ENCODE data around the gene PTPN6. TPM values are rescaled to one million over a fixed set of nuclear protein-coding genes. Genes with fewer than 3 reads are reported as not detected.
A peak's percentile ranks its signal among the peaks of the same experiment; 100 is the strongest.

The PTPN6 gene
- total RNA-seq, 1 donor = 0.36 TPM

- H3K79me2 ChIP-seq (ENCODE audit: insufficient read depth, low read length) = no peaks in the 10 kb centered on the region
- no peak overlapping the region for H3K4me3 ChIP-seq (ENCODE audit: insufficient read depth, low read length)
- H3K36me3 ChIP-seq (ENCODE audit: insufficient read depth, low read length) = peaks cover 18% of the 10 kb centered on the region
- DNase-seq (ENCODE audit: insufficient read length, low spot score, missing footprints) = no peak
- H4K20me1 ChIP-seq (ENCODE audit: insufficient read depth, low read length) = no peaks in the 10 kb centered on the region
- H3K9me3 ChIP-seq (ENCODE audit: low read depth, low read length) = no peaks in the 10 kb centered on the region
- H3K27me3 ChIP-seq (ENCODE audit: insufficient read depth, low read length) = no peaks in the 10 kb centered on the region
- H2AFZ ChIP-seq (ENCODE audit: low read length) = no peak overlapping the region
- no peak overlapping the region for H3K4me2 ChIP-seq (ENCODE audit: insufficient read depth, low read length)
- no peak for TF ChIP-seq CTCF (IDR thresholded peaks at IDR 0.05; ENCODE audit: extremely low read depth, low read depth, low read length)
- no peak overlapping the region for H3K27ac ChIP-seq (ENCODE audit: low read depth, low read length)
- H3K4me1 ChIP-seq (ENCODE audit: insufficient read depth, low read length) = peaks cover 20% of the 10 kb centered on the region
Observed at GRCh38 chr12:6946033-6946919, 4.9 kb upstream of the PTPN6 start.

GRCh38 chr12:6946920-6947374 lies 4.2 kb upstream of the PTPN6 start:
- no peaks in the 10 kb centered on the region for H4K20me1 ChIP-seq (ENCODE audit: insufficient read depth, low read length)
- no peaks in the 10 kb centered on the region for H3K79me2 ChIP-seq (ENCODE audit: insufficient read depth, low read length)
- H3K4me1 ChIP-seq (ENCODE audit: insufficient read depth, low read length) = peaks cover 20% of the 10 kb centered on the region
- H3K27me3 ChIP-seq (ENCODE audit: insufficient read depth, low read length) = no peaks in the 10 kb centered on the region
- no peaks in the 10 kb centered on the region for H3K9me3 ChIP-seq (ENCODE audit: low read depth, low read length)
- H3K4me2 ChIP-seq (ENCODE audit: insufficient read depth, low read length) = no peak overlapping the region
- no peak overlapping the region for H2AFZ ChIP-seq (ENCODE audit: low read length)
- H3K27ac ChIP-seq (ENCODE audit: low read depth, low read length) = no peak overlapping the region
- no peak for DNase-seq (ENCODE audit: insufficient read length, low spot score, missing footprints)
- TF ChIP-seq CTCF (IDR thresholded peaks at IDR 0.05; ENCODE audit: extremely low read depth, low read depth, low read length) = no peak
- no peak overlapping the region for H3K4me3 ChIP-seq (ENCODE audit: insufficient read depth, low read length)
- H3K36me3 ChIP-seq (ENCODE audit: insufficient read depth, low read length) = peaks cover 12% of the 10 kb centered on the region

GRCh38 chr12:6947615-6948014 lies 3.5 kb upstream of the PTPN6 start:
- H3K27me3 ChIP-seq (ENCODE audit: insufficient read depth, low read length) = no peaks in the 10 kb centered on the region
- H3K4me2 ChIP-seq (ENCODE audit: insufficient read depth, low read length) = no peak overlapping the region
- TF ChIP-seq CTCF (IDR thresholded peaks at IDR 0.05; ENCODE audit: extremely low read depth, low read depth, low read length) = no peak
- H4K20me1 ChIP-seq (ENCODE audit: insufficient read depth, low read length) = no peaks in the 10 kb centered on the region
- no peak overlapping the region for H2AFZ ChIP-seq (ENCODE audit: low read length)
- H3K36me3 ChIP-seq (ENCODE audit: insufficient read depth, low read length) = peaks cover 12% of the 10 kb centered on the region
- no peak for DNase-seq (ENCODE audit: insufficient read length, low spot score, missing footprints)
- H3K4me3 ChIP-seq (ENCODE audit: insufficient read depth, low read length) = no peak overlapping the region
- H3K4me1 ChIP-seq (ENCODE audit: insufficient read depth, low read length) = peaks cover 16% of the 10 kb centered on the region
- no peaks in the 10 kb centered on the region for H3K79me2 ChIP-seq (ENCODE audit: insufficient read depth, low read length)
- H3K9me3 ChIP-seq (ENCODE audit: low read depth, low read length) = no peaks in the 10 kb centered on the region
- H3K27ac ChIP-seq (ENCODE audit: low read depth, low read length) = no peak overlapping the region

GRCh38 chr12:6948873-6949594 lies 2.1 kb upstream of the PTPN6 start:
- H3K4me2 ChIP-seq (ENCODE audit: insufficient read depth, low read length) = no peak overlapping the region
- H4K20me1 ChIP-seq (ENCODE audit: insufficient read depth, low read length) = no peaks in the 10 kb centered on the region
- H3K4me1 ChIP-seq (ENCODE audit: insufficient read depth, low read length) = peaks cover 15% of the 10 kb centered on the region
- H3K79me2 ChIP-seq (ENCODE audit: insufficient read depth, low read length) = no peaks in the 10 kb centered on the region
- no peak overlapping the region for H3K4me3 ChIP-seq (ENCODE audit: insufficient read depth, low read length)
- DNase-seq (ENCODE audit: insufficient read length, low spot score, missing footprints) = peak; percentile 86
- peak; percentile 22 for TF ChIP-seq CTCF (IDR thresholded peaks at IDR 0.05; ENCODE audit: extremely low read depth, low read depth, low read length)
- H2AFZ ChIP-seq (ENCODE audit: low read length) = no peak overlapping the region
- H3K27me3 ChIP-seq (ENCODE audit: insufficient read depth, low read length) = no peaks in the 10 kb centered on the region
- no peaks in the 10 kb centered on the region for H3K9me3 ChIP-seq (ENCODE audit: low read depth, low read length)
- H3K27ac ChIP-seq (ENCODE audit: low read depth, low read length) = no peak overlapping the region
- H3K36me3 ChIP-seq (ENCODE audit: insufficient read depth, low read length) = peaks cover 12% of the 10 kb centered on the region
